A673 (cell line): ENCODE data around the gene NANOS1. TPM values are rescaled to one million over a fixed set of nuclear protein-coding genes. Genes with fewer than 3 reads are reported as not detected.
A peak's percentile ranks its signal among the peaks of the same experiment; 100 is the strongest.

Experiments used
- BruUV-seq: library from RNA; stranded (reverse); fragments of 400-500 nt; replicated peaks from 2 replicates; lab custom pipeline; 2021; lab: Mats Ljungman, UMichigan
- CTCF ChIA-PET: fragments of 300-600 bp; sonication (Branson Sonifier 250); formaldehyde crosslinking; loops from one replicate; lab custom pipeline; 2022; ENCODE audit warnings: antibody characterized with exemption; lab: Charles Lee
- POLR2A ChIA-PET: fragments of 300-600 bp; sonication (Branson Sonifier 250); formaldehyde crosslinking; loops from one replicate; lab custom pipeline; 2022; ENCODE audit warnings: antibody characterized with exemption; ENCODE audit not compliant: low non-redundant PET; lab: Charles Lee
- DNase-seq: peaks from one replicate; pipeline ENCODE4 v3.0.0-alpha.2; 2015; ENCODE audit warnings: low spot score
- H3K27ac ChIP-seq: fragments of 200-600 bp; sonication (generic); 2 replicates; pipeline ENCODE4 v1.5.1; 2016; ENCODE audit warnings: mixed run types, low read depth, mild to moderate bottlenecking, mixed read lengths, antibody characterized with exemption, low read length; ENCODE audit not compliant: poor library complexity, severe bottlenecking
- H3K27me3 ChIP-seq: fragments of 200-600 bp; sonication (generic); replicated peaks from 2 replicates; pipeline ENCODE4 v1.6.1; 2017; ENCODE audit warnings: mixed run types, low read depth, mild to moderate bottlenecking, mixed read lengths, antibody characterized with exemption, low read length; ENCODE audit not compliant: insufficient read depth, poor library complexity
- H3K36me3 ChIP-seq: fragments of 200-600 bp; sonication (generic); 2 replicates; pipeline ENCODE4 v1.6.1; 2016; ENCODE audit warnings: mixed run types, mild to moderate bottlenecking, mixed read lengths, antibody characterized with exemption, low read length; ENCODE audit not compliant: insufficient read depth, poor library complexity, severe bottlenecking
- H3K4me1 ChIP-seq: fragments of 200-600 bp; sonication (generic); 2 replicates; pipeline ENCODE4 v1.6.1; 2017; ENCODE audit warnings: mixed run types, mild to moderate bottlenecking, mixed read lengths, antibody characterized with exemption, low read length; ENCODE audit not compliant: insufficient read depth, poor library complexity, severe bottlenecking
- H3K4me3 ChIP-seq: fragments of 200-600 bp; sonication (generic); 2 replicates; pipeline ENCODE4 v1.5.1; 2016; ENCODE audit warnings: low read depth, mixed run types, mild to moderate bottlenecking, mixed read lengths, low read length; ENCODE audit not compliant: poor library complexity, severe bottlenecking
- H3K9me3 ChIP-seq: fragments of 200-600 bp; sonication (generic); 2 replicates; pipeline ENCODE4 v1.6.1; 2016; ENCODE audit warnings: mixed run types, low read depth, mild to moderate bottlenecking, mixed read lengths, antibody characterized with exemption, low read length; ENCODE audit not compliant: poor library complexity, severe bottlenecking
- EZH2 ChIP-seq: fragments of 200-600 bp; sonication (generic); IDR thresholded peaks from 2 replicates; pipeline ENCODE4 v1.6.1; 2017; ENCODE audit warnings: borderline replicate concordance, low read depth, mild to moderate bottlenecking, mixed read lengths, antibody characterized with exemption, low read length; ENCODE audit not compliant: poor library complexity, severe bottlenecking
- intact Hi-C: fragments of 100-400 bp; cut with micrococcal nuclease; formaldehyde crosslinking; loops from one replicate; pipeline ENCODE4 v1.10.0; 2022; ENCODE audit not compliant: unreplicated experiment
- total RNA-seq: library from RNA; stranded (reverse); gene quantifications from 2 replicates; pipeline ENCODE4 v1.2.3, GENCODE V29; 2021
- TF ChIP-seq, protein P1 (sequence below): fragments of 300-800, 200-600 bp; sonication (generic); conservative IDR thresholded peaks from 2 replicates; pipeline ENCODE4 v1.5.1; 2017; ENCODE audit warnings: low read depth, mild to moderate bottlenecking, antibody characterized with exemption, low read length, moderate library complexity, mixed read lengths

NANOS1 gene
- total RNA-seq, 1 experiment from 2014 or later: 0.67 TPM

DNA sequence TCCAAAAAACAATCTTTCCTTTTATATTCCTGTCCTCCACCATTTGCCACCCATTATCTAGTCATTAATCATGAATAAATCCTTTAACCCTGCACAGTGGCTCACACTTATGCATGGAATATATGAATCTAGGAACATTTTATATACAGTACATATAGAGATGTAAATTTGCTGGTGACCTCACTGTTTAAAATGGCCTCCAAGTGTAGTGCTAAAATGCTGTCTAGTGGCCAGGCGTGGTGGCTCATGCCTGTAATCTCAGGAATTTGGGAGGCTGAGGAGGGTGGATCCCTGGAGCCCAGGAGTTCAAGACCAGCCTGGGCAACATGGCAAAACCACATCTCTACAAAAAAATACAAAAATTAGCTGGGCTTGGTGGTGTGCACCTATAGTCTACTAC, 9.6 kb downstream of the NANOS1 start:
- ChIA-PET CTCF (no interaction called here), POLR2A (no interaction called here)
- intact Hi-C loops: no loop called here
- H3K9me3 ChIP-seq: no peaks in the 10 kb centered on the region
- H3K36me3 ChIP-seq: peaks cover 89% of the 10 kb centered on the region
- no peak for TF ChIP-seq EZH2
- TF ChIP-seq, protein P1, sequence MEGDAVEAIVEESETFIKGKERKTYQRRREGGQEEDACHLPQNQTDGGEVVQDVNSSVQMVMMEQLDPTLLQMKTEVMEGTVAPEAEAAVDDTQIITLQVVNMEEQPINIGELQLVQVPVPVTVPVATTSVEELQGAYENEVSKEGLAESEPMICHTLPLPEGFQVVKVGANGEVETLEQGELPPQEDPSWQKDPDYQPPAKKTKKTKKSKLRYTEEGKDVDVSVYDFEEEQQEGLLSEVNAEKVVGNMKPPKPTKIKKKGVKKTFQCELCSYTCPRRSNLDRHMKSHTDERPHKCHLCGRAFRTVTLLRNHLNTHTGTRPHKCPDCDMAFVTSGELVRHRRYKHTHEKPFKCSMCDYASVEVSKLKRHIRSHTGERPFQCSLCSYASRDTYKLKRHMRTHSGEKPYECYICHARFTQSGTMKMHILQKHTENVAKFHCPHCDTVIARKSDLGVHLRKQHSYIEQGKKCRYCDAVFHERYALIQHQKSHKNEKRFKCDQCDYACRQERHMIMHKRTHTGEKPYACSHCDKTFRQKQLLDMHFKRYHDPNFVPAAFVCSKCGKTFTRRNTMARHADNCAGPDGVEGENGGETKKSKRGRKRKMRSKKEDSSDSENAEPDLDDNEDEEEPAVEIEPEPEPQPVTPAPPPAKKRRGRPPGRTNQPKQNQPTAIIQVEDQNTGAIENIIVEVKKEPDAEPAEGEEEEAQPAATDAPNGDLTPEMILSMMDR: no peak
- H3K27ac ChIP-seq: no peak overlapping the region
- H3K4me3 ChIP-seq: no peak overlapping the region
- no peak for DNase-seq
- H3K4me1 ChIP-seq: no peaks in the 10 kb centered on the region
- no TSS peak for BruUV-seq
- H3K27me3 ChIP-seq: no peaks in the 10 kb centered on the region

DNA sequence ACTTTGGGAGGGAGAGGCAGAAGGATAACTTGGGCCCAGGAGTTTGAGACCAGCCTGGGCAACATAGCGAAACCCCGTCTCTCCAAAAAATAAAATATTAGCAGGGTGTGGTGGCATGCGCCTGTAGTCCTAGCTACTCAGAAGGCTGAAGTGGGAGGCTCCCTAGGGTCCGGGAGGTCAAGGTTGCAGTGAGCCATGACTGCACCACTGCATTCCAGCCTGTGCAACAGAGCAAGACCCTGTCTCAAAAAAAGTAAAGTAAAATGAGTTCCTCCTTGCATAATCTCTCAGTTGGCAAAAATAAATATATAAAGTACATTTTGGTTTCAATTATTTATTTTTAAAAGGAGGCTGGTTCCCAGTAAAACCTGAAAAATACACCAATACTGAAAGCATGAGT, 11.8 kb downstream of the NANOS1 start:
- DNase-seq: no peak
- Histone ChIP-seq H3K27me3 (no peaks in the 10 kb centered on the region), H3K27ac (no peak overlapping the region), H3K36me3 (peaks cover 94% of the 10 kb centered on the region), H3K9me3 (no peaks in the 10 kb centered on the region), H3K4me3 (no peak overlapping the region), H3K4me1 (no peaks in the 10 kb centered on the region)
- CTCF ChIA-PET: no interaction called here
- intact Hi-C loops: no loop called here
- no peak for TF ChIP-seq EZH2
- TF ChIP-seq, protein P1: no peak
- POLR2A ChIA-PET: no interaction called here
- no TSS peak for BruUV-seq

DNA sequence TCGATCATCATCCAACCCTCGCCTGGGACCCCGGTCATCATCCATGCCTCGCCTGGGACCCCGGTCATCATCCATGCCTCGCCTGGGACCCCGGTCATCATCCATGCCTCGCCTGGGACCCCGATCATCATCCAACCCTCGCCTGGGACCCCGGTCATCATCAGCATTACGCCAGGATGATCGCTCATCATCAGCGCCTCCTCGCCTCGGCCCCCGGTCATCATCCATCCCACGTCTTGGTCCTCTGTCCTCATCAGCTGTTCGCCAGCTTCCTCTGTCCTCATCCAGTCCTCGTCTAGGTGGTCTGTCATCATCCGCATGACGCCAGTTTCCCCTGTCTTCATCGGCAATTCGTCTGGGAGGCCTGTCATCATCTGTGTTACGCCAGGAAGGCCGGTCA, 12.7 kb downstream of the NANOS1 start:
- DNase-seq: no peak
- Histone ChIP-seq H3K4me1 (no peaks in the 10 kb centered on the region), H3K27me3 (no peaks in the 10 kb centered on the region), H3K27ac (no peak overlapping the region), H3K36me3 (peaks cover 94% of the 10 kb centered on the region), H3K4me3 (no peak overlapping the region), H3K9me3 (no peaks in the 10 kb centered on the region)
- CTCF ChIA-PET: interaction anchor here (0.6 kb wide), 1 partner anchor 475 kb away, joined by 3 read pairs; no protein-coding TSS in a partner anchor
- intact Hi-C loops: no loop called here
- POLR2A ChIA-PET: no interaction called here
- TF ChIP-seq EZH2: no peak
- TF ChIP-seq, protein P1: no peak
- TSS peak; percentile 99 for BruUV-seq
